ENCODE results near the gene FNDC1.

Gene FNDC1

GRCh38 chr6:159301810-159302593 is 132.8 kb downstream of the FNDC1 start:
- H3K4me3 ChIP-seq: no peak overlapping the region
- no peaks in the 10 kb centered on the region for H3K36me3 ChIP-seq
- no peak overlapping the region for H3K27ac ChIP-seq
- H3K27me3 ChIP-seq: no peaks in the 10 kb centered on the region
- TF ChIP-seq Cebpa-rat (IDR thresholded peaks at IDR 0.05): no peak
- H3K9ac ChIP-seq: no peak overlapping the region
- peaks cover 0 to 4% (median 0%) of the 10 kb centered on the region in 10 experiments; a peak in 2 of 20 replicates for H3K4me1 ChIP-seq
- H3K4me2 ChIP-seq: no peak overlapping the region
- no peaks in the 10 kb centered on the region for H4K20me1 ChIP-seq
- H3K9me3 ChIP-seq (replicated peaks in 1 of 11): no peaks in the 10 kb centered on the region

- no peaks in the 10 kb centered on the region for H4K20me1 ChIP-seq
- no peaks in the 10 kb centered on the region for H3K9me3 ChIP-seq (replicated peaks in 1 of 11)
- H3K27me3 ChIP-seq: no peaks in the 10 kb centered on the region
- no peak overlapping the region for H3K4me2 ChIP-seq
- no peak for TF ChIP-seq Cebpa-rat (IDR thresholded peaks at IDR 0.05)
- H3K4me3 ChIP-seq: no peak overlapping the region
- H3K27ac ChIP-seq: no peak overlapping the region
- no peak overlapping the region for H3K9ac ChIP-seq
- H3K4me1 ChIP-seq: peaks cover 0 to 4% (median 0%) of the 10 kb centered on the region in 10 experiments; a peak in 2 of 20 replicates
- H3K36me3 ChIP-seq: no peaks in the 10 kb centered on the region
Observed at GRCh38 chr6:159302594-159302992, 133.4 kb downstream of the FNDC1 start.

GRCh38 chr6:159303159-159303558 is 134.0 kb downstream of the FNDC1 start:
- H3K4me3 ChIP-seq: no peak overlapping the region
- H3K27ac ChIP-seq: no peak overlapping the region
- no peak overlapping the region for H3K4me2 ChIP-seq
- TF ChIP-seq Cebpa-rat (IDR thresholded peaks at IDR 0.05): no peak
- H3K9ac ChIP-seq: no peak overlapping the region
- H4K20me1 ChIP-seq: no peaks in the 10 kb centered on the region
- no peaks in the 10 kb centered on the region for H3K27me3 ChIP-seq
- H3K9me3 ChIP-seq (replicated peaks in 1 of 11): no peaks in the 10 kb centered on the region
- H3K36me3 ChIP-seq: no peaks in the 10 kb centered on the region
- H3K4me1 ChIP-seq: peaks cover 0 to 4% (median 0%) of the 10 kb centered on the region in 10 experiments; a peak in 2 of 20 replicates

GRCh38 chr6:159303784-159304183 is 134.6 kb downstream of the FNDC1 start:
- Histone ChIP-seq H3K9ac (no peak overlapping the region), H3K4me1 (peaks cover 0 to 4% (median 0%) of the 10 kb centered on the region in 10 experiments; a peak in 2 of 20 replicates), H3K9me3 (replicated peaks in 1 of 11) (no peaks in the 10 kb centered on the region), H3K4me2 (no peak overlapping the region), H4K20me1 (no peaks in the 10 kb centered on the region), H3K36me3 (no peaks in the 10 kb centered on the region), H3K4me3 (no peak overlapping the region), H3K27ac (no peak overlapping the region), H3K27me3 (no peaks in the 10 kb centered on the region)
- TF ChIP-seq Cebpa-rat (IDR thresholded peaks at IDR 0.05): no peak

GRCh38 chr6:159304641-159305040 is 135.4 kb downstream of the FNDC1 start:
- Histone ChIP-seq H4K20me1 (no peaks in the 10 kb centered on the region), H3K4me3 (no peak overlapping the region), H3K27me3 (no peaks in the 10 kb centered on the region), H3K36me3 (no peaks in the 10 kb centered on the region), H3K9me3 (replicated peaks in 1 of 11) (peaks cover 0 to 3% (median 0%) of the 10 kb centered on the region in 11 experiments; a peak in 2 of 22 replicates), H3K4me2 (no peak overlapping the region), H3K4me1 (peaks cover 0 to under 1% (median 0%) of the 10 kb centered on the region in 10 experiments; a peak in 2 of 20 replicates), H3K27ac (no peak overlapping the region), H3K9ac (no peak overlapping the region)
- no peak for TF ChIP-seq Cebpa-rat (IDR thresholded peaks at IDR 0.05)

- Histone ChIP-seq H3K27me3 (no peaks in the 10 kb centered on the region), H3K9me3 (replicated peaks in 1 of 11) (peaks cover 0 to 8% (median 4%) of the 10 kb centered on the region in 11 experiments; a peak in 13 of 22 replicates), H3K36me3 (no peaks in the 10 kb centered on the region), H3K4me3 (no peak overlapping the region), H3K4me1 (no peaks in the 10 kb centered on the region), H4K20me1 (no peaks in the 10 kb centered on the region), H3K4me2 (no peak overlapping the region), H3K9ac (no peak overlapping the region), H3K27ac (no peak overlapping the region)
- no peak for TF ChIP-seq Cebpa-rat (IDR thresholded peaks at IDR 0.05)
Observed at GRCh38 chr6:159305159-159305558, 136.0 kb downstream of the FNDC1 start.

GRCh38 chr6:159305804-159306537 is 136.8 kb downstream of the FNDC1 start:
- Histone ChIP-seq H3K9me3 (replicated peaks in 1 of 11) (peaks cover 0 to 16% (median 11%) of the 10 kb centered on the region in 11 experiments; a peak in 13 of 22 replicates), H3K27ac (no peak overlapping the region), H3K36me3 (no peaks in the 10 kb centered on the region), H3K27me3 (no peaks in the 10 kb centered on the region), H3K4me3 (no peak overlapping the region), H3K4me1 (no peaks in the 10 kb centered on the region), H3K9ac (no peak overlapping the region), H3K4me2 (no peak overlapping the region), H4K20me1 (no peaks in the 10 kb centered on the region)
- TF ChIP-seq Cebpa-rat (IDR thresholded peaks at IDR 0.05): no peak

GRCh38 chr6:159307246-159307790 is 138.1 kb downstream of the FNDC1 start:
- no peaks in the 10 kb centered on the region for H3K4me1 ChIP-seq
- H3K9ac ChIP-seq: no peak overlapping the region
- TF ChIP-seq Cebpa-rat (IDR thresholded peaks at IDR 0.05): no peak
- H3K27me3 ChIP-seq: no peaks in the 10 kb centered on the region
- H4K20me1 ChIP-seq: no peaks in the 10 kb centered on the region
- H3K9me3 ChIP-seq (replicated peaks in 1 of 11): peaks cover 0 to 18% (median 11%) of the 10 kb centered on the region in 11 experiments; a peak in 13 of 22 replicates
- no peak overlapping the region for H3K4me3 ChIP-seq
- no peaks in the 10 kb centered on the region for H3K36me3 ChIP-seq
- no peak overlapping the region for H3K4me2 ChIP-seq
- no peak overlapping the region for H3K27ac ChIP-seq

- Histone ChIP-seq H3K9me3 (replicated peaks in 1 of 11) (peaks cover 0 to 18% (median 11%) of the 10 kb centered on the region in 11 experiments; a peak in 13 of 22 replicates), H3K4me3 (no peak overlapping the region), H3K4me1 (no peaks in the 10 kb centered on the region), H4K20me1 (no peaks in the 10 kb centered on the region), H3K27ac (no peak overlapping the region), H3K4me2 (no peak overlapping the region), H3K36me3 (no peaks in the 10 kb centered on the region), H3K9ac (no peak overlapping the region), H3K27me3 (no peaks in the 10 kb centered on the region)
- TF ChIP-seq Cebpa-rat (IDR thresholded peaks at IDR 0.05): no peak
Observed at GRCh38 chr6:159308198-159308597, 139.0 kb downstream of the FNDC1 start.

All from BLaER1 treated with 17β-estradiol and CSF1 and Interleukin-3, amounts not matched to agents 10 nM and 100 nM (cell line).